Left ventricle myocardium inferior (tissue), 1 donor: ENCODE data around the gene ULBP1. TPM values are rescaled to one million over a fixed set of nuclear protein-coding genes. Genes with fewer than 3 reads are reported as not detected.
A peak's percentile ranks its signal among the peaks of the same experiment; 100 is the strongest.

Source experiments
- DNase-seq: peaks from one replicate; pipeline ENCODE4 v3.0.0-alpha.2; 2020
- H3K27ac ChIP-seq: fragments of 200-600 bp; replicated peaks from 2 replicates; pipeline ENCODE4 v1.8.0; 2021
- H3K27me3 ChIP-seq: fragments of 200-600 bp; 2 replicates; pipeline ENCODE4 v1.8.0; 2021; ENCODE audit warnings: low read depth
- H3K36me3 ChIP-seq: fragments of 200-600 bp; 2 replicates; pipeline ENCODE4 v1.8.0; 2021
- H3K4me1 ChIP-seq: fragments of 200-600 bp; 2 replicates; pipeline ENCODE4 v1.8.0; 2021
- H3K4me3 ChIP-seq: fragments of 200-600 bp; 2 replicates; pipeline ENCODE4 v1.8.0; 2021; ENCODE audit warnings: mild to moderate bottlenecking, moderate library complexity
- H3K9me3 ChIP-seq: fragments of 200-600 bp; replicated peaks from 2 replicates; pipeline ENCODE4 v1.8.0; 2021
- intact Hi-C: fragments of 100-400 bp; cut with micrococcal nuclease; formaldehyde crosslinking; loops from one replicate; pipeline ENCODE4 v1.11.0; 2022
- total RNA-seq: library from RNA; stranded (reverse); fragmentation: NEBNext Ultra II Directional; extraction: Animal tissue kit (Norgen Biotek cat#: 25700); gene quantifications from one replicate; pipeline ENCODE4 v1.2.1, GENCODE V29; 2021
- TF ChIP-seq, protein P1 (sequence below): fragments of 200-600 bp; IDR thresholded peaks from 2 replicates; pipeline ENCODE4 v1.8.0; 2021; ENCODE audit warnings: antibody characterized with exemption, mild to moderate bottlenecking, borderline replicate concordance
- donor health status: DM: no; HTN: yes; CAD: no; lungs with severe emphysema.

The ULBP1 gene
- total RNA-seq, 1 donor from 2014 or later = 0.38 TPM

DNA sequence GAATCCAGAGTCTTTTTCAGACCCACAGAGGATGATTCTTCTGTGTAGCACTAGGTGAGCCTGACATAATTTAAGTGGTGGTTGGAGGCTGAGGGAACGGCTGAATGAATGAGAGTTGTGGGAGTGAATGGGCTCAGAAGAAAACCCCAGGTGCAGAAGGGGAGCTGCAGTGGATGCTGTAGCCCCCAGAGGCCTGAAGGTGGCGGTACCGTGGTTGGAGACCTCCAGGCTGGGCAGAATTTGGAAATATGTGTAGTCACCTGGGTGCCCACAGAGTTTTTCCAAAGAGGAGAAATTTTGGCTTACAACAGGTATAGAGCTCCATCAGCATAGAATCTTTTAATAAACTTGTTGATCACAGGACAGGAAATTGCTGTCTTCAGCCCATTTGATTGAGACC, 34.3 kb upstream of the ULBP1 start:
- peaks cover 67% of the 10 kb centered on the region for H3K27me3 ChIP-seq
- peaks cover 17% of the 10 kb centered on the region for H3K4me1 ChIP-seq
- no peak overlapping the region for H3K27ac ChIP-seq
- no peak overlapping the region for H3K4me3 ChIP-seq
- no peak for DNase-seq
- TF ChIP-seq, protein P1, sequence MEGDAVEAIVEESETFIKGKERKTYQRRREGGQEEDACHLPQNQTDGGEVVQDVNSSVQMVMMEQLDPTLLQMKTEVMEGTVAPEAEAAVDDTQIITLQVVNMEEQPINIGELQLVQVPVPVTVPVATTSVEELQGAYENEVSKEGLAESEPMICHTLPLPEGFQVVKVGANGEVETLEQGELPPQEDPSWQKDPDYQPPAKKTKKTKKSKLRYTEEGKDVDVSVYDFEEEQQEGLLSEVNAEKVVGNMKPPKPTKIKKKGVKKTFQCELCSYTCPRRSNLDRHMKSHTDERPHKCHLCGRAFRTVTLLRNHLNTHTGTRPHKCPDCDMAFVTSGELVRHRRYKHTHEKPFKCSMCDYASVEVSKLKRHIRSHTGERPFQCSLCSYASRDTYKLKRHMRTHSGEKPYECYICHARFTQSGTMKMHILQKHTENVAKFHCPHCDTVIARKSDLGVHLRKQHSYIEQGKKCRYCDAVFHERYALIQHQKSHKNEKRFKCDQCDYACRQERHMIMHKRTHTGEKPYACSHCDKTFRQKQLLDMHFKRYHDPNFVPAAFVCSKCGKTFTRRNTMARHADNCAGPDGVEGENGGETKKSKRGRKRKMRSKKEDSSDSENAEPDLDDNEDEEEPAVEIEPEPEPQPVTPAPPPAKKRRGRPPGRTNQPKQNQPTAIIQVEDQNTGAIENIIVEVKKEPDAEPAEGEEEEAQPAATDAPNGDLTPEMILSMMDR = peak; percentile 20
- H3K9me3 ChIP-seq = no peaks in the 10 kb centered on the region
- intact Hi-C loops = loop anchor here (5.0 kb wide), 1 partner anchor 92 kb away; no protein-coding TSS in a partner anchor
- no peaks in the 10 kb centered on the region for H3K36me3 ChIP-seq

DNA sequence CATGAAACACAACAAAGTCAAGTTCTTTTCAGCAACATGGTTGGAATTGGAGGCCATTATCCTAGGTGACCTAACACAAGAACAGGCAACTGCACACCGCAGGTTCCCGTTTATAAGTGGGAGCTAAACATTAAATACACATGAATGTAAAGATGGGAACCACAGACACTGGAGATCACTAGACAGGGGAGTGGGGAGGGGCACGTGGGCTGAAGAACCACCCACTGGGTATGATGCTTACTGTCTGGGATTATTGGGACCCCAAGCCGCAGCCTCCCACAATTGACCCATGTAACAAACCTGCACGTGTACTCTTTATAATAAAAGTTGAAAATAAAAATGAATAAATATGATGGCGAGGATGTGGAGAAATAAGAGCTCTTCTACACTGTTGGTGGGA, 32.2 kb upstream of the ULBP1 start:
- Histone ChIP-seq H3K4me3 (no peak overlapping the region), H3K4me1 (no peaks in the 10 kb centered on the region), H3K9me3 (no peaks in the 10 kb centered on the region), H3K27me3 (peaks cover 88% of the 10 kb centered on the region), H3K36me3 (no peaks in the 10 kb centered on the region), H3K27ac (no peak overlapping the region)
- TF ChIP-seq, protein P1 = no peak
- no peak for DNase-seq
- intact Hi-C loops = no loop called here

DNA sequence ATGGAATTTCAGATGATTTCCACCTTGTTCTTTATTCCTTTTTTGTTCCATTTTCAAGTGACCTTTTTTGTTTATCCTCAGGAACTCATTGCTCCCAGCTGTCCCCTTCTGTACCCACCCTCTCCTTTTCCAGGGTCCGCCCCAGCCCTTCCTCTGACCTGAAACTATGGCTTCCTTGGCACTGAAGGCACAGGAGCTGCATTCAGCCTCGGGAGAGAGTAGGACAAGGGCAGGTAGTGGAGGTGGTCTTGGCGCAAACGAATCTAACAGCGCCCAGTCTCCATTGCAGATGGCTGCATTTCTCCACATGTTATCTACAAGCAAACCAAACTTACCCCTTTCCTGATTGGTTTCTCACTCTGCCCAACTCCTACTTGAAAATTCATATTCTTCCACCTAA, 30.7 kb upstream of the ULBP1 start:
- intact Hi-C loops = no loop called here
- no peak overlapping the region for H3K27ac ChIP-seq
- H3K4me1 ChIP-seq = peaks cover under 1% of the 10 kb centered on the region
- H3K27me3 ChIP-seq = peaks cover 98% of the 10 kb centered on the region
- no peaks in the 10 kb centered on the region for H3K36me3 ChIP-seq
- no peak for DNase-seq
- H3K9me3 ChIP-seq = no peaks in the 10 kb centered on the region
- TF ChIP-seq, protein P1 = no peak
- H3K4me3 ChIP-seq = no peak overlapping the region

DNA sequence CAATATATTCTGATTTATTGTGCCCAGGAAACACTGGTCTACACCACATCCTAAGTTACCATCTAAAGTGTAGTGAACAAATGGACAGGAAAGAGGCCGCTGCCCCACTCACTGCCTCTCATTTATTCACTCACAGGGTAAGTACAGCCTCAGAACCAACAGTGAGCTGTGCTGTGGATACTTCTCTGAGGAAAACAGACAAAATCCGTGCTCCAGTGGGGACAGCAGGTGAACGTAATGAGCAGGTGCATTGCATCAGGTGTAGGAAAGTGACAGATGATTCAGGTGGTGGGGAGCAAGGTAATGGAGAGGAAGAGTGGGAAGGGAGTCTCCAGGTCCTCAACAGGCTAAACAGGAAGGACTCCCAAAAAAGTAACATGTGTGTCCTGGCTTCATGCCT, 30.3 kb upstream of the ULBP1 start:
- TF ChIP-seq, protein P1 = no peak
- Histone ChIP-seq H3K4me1 (peaks cover 4% of the 10 kb centered on the region), H3K4me3 (no peak overlapping the region), H3K36me3 (no peaks in the 10 kb centered on the region), H3K27me3 (peaks cover 98% of the 10 kb centered on the region), H3K27ac (no peak overlapping the region), H3K9me3 (no peaks in the 10 kb centered on the region)
- intact Hi-C loops = no loop called here
- no peak for DNase-seq

DNA sequence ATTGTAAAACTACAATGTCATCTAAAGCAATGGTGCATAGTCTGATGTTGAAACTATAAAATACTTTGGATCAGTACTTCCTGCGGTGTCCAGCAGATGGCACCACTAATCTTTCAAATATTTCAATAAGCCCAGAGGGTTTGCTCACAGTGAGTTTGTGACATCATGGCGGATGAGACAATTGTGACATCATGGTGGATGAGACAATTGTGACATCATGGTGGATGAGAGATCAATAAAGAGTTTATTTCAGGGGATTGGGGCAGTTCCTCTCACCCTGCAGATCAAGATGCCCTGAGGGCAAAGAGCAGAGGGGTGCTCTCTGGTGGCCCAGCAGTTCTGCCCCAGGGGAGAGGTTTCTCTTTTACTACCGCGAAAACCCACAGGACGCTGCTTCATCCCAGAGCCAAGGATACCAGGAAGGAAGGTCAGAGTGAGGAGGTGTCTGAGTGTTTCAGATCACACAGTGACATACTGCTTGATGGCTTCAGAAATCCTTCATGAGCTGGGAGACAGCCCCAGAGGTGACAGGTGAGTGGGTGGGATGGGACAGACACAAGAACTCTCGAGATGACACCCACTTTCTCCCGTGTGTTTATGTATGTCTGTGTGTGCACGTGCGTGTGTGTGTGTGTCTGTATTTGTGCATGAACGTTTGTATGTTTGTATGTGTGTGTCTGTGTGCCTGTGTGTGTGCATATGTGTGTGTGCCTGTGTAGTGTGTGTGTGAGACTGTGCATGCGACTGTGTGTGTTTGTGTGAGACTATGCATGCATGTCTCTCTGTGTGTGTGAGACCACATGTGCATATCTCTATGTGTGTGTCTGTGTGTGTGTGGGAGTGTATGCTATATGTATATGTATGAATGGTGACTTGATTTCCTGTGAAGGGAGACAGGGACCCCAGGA, 29.2 kb upstream of the ULBP1 start:
- TF ChIP-seq, protein P1 = peak; percentile 86
- Histone ChIP-seq H3K27ac (no peak overlapping the region), H3K4me1 (peaks cover 12% of the 10 kb centered on the region), H3K36me3 (no peaks in the 10 kb centered on the region), H3K27me3 (peaks cover 98% of the 10 kb centered on the region), H3K4me3 (no peak overlapping the region), H3K9me3 (no peaks in the 10 kb centered on the region)
- DNase-seq = no peak
- intact Hi-C loops = loop anchor here (2.0 kb wide), 1 partner anchor 82 kb away; no protein-coding TSS in a partner anchor
